NCI-H2227 (cell line): ENCODE results near the gene LTBP1.

ENCODE experiments used
- DNase-seq: peaks from one replicate; lab custom pipeline; 2025; ENCODE audit not compliant: unreplicated experiment; lab: John Stamatoyannopoulos, UW

Gene LTBP1

DNA sequence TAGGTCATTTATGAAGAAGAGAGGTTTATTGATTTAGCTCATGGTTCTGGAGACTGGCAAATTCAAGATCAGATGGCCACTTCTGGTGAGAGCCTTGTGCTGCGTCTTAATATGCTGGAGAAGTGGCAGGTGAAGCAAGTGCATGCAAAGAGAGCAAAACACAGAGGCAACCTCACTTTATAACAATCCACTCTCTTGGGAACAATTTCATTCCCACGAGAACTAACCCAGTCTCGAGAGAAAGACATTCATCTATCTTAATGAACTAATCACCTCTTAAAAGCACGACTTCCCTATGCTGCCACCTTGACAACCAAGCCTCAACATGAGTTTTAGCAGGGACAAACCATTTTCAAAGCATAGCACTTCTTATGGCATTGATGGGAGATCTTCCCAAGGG, 343.2 kb downstream of the LTBP1 start:
- no peak for DNase-seq

DNA sequence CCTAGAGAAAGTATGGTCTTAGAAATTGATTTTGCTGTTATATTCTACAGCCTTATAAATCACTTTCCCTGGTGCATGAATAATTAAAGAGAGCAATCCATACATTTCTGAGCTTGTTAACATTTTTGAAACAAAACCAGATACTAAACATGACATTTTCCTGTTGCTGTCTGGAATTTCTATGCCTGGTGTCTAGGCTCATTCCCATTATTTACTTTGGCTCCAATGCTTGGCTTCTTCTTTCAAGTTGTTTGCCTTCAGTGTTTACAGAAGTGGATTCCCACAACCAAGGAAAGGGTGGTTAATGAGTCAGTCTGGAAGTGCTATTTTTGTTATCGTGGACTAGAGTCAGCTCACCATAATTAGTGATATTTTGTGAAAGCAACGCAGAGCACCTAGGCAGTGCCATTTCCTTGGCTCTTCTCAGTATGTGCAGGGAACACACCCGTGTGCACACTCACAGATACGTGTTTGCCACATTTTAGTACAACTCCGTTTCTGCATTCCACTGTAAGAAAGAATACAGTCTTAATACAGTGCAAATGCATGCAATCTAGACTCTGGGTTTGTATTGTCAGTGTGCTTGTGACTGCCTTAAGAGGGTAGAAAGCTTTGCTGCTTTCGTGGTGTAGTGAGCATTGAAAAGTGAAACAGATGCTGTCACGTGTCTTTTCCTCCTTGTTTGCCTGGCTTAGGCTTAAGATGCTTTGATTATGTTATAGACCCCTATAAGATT, 344.7 kb downstream of the LTBP1 start:
- DNase-seq, result no peak

DNA sequence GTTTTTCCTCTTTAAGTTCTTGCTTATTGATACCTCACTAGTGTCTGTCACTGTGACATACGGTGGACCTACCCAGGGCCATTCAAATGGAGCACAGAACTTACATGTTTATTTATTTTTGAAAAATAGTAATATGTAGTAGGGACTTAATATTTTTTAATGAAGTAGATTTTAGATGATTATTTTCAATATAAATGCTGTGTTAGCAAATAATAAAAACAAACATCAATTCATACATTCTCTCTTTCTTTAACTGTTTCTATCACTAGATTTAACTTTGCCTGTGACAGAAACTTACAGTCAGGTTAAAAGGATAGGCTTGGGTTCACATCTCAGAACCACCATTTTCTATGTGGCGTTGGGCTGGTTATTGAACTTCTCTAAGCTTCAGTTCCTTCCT, 345.3 kb downstream of the LTBP1 start:
- no peak for DNase-seq

DNA sequence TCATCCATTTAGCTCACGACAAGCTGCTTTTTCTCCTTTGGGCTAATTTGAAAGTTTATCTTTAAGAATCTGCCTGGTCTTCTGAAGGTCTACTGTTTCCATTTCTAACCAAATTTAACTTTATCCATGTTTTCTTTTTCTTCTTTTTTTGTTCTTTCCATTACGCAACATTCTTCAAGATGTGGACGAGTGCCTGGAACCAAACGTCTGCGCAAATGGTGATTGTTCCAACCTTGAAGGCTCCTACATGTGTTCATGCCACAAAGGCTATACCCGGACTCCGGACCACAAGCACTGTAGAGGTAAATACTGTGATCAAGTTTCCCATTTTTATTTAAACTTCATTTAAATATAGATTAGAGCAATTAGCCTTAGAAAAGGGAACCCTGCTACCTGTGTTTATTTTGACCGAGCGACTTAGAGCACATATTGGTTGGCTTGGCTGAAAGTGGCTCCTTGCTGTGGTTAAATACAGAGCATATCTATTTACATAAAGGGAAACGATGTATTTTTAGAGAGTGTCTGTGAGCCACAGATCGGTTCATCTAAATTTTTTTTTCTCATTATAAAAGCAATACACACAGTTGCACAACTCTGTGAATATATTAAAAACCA, 346.3 kb downstream of the LTBP1 start:
- DNase-seq, result no peak

DNA sequence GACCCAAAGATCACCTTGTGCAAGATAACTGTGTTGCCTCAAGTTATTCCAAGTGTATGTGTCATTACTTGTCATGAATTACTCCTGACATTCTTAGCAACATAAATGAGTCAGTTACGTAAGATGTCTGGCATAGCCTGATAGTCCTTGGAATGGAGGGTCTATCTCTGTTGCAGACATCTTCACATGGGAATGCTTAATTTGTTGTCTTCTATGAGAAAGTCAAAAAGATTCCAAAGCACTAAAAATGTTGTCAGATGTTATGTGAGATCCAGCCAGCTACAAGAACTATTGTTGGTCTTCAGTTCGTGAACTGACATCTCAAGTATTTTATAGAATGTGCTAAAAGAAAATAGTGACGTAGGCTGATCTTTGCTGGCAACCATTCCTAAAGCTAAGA, 351.5 kb downstream of the LTBP1 start:
- no peak for DNase-seq

DNA sequence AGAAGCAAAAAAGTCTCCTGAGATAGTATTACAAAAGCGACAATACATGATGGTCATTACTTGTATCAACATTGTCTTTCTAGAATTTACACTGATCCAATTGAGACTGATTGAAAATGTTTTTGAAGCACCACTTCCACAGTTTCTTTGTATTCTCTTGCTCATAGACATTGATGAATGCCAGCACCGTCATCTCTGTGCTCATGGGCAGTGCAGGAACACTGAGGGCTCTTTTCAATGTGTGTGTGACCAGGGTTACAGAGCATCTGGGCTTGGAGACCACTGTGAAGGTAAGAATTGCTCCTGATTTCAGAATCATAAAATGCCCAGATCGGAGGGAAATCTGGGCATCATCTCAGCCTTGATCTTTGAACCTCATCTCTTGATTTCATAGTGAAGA, 354.6 kb downstream of the LTBP1 start:
- no peak for DNase-seq

DNA sequence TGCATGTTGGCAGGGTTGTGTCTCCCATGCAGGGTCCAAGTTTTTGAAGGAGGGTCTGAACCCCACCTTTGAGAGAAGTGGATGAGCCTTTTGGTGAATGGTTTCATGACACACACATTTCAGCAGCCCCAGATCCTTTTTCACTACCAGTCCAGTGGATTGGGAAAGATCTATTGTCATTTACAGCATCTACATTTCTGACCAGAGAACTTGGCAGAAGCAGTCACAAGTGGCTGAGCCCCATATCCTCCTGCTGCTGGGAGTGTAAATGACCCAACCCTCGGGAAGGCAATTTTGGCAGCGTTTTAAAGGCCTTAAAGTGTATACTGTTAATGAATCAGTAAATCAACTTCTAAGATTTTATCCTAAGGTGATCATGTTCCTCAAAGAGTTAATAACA, 355.6 kb downstream of the LTBP1 start:
- no peak for DNase-seq

DNA sequence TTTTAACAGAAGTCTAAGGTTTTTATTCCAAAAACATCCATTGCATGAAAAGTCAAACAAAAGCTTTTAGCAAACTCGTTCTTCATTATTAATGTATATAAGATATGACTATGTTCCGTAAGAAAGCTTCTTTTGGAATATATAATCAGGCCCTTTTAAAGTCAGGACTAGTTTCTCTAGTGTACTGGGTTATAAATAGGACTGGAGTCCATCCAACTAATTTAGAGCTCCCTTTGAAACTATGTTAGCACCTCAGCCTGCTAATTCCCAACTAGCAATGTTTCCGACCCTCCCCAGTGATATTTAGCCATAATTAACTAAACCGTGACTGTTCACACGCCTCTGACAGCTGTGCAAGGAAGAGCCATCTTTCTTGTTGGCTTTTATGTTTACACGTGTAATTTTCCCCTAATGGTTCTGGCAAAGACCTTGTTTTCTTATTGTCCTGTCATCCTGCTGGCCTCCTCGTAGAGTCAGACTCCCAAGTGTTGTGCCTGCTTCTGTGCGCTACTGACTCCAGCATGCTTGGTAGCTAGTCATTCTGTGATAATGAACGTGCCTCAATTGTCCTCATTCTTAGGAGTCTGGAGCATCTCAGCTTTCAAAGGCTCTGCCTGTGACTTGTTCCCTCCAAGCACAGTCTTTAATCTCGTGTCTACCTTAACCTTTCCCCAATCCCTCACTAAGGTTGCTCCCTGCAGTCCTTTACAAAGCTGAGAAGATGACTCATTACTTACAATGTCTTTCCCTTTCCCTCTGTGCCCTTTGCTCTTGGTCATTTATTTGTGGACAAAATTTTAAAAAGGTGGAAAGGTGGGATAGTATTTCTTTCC, 357.5 kb downstream of the LTBP1 start:
- peak; percentile 12 for DNase-seq

DNA sequence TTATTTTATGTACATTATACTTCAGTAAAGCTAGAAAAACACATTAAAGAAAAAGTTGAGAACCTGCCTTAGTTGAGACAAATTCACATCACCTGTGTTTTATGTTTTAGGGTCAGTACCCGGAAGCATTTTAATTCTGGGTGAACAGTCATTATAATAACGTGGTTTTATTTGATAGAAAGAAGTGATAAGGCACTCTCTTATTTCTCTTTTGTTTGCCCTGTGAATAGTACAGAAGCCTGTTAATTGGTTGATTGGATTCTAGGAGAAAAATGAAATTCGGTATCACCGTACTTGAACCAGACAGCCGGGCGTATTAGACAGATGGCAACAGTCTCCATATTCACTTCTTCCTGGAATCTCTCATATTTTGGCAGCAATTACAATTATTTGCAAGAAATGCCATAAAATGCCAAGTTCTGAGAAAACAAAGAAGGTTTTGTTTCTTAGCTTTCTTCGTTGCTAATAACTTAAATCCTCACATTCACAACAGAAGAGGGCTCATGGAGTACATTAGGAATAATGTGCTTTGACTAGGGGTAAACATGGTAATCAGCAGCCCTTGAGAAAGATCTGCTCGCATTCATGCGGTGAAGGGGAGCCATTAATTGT, 361.0 kb downstream of the LTBP1 start:
- no peak for DNase-seq

DNA sequence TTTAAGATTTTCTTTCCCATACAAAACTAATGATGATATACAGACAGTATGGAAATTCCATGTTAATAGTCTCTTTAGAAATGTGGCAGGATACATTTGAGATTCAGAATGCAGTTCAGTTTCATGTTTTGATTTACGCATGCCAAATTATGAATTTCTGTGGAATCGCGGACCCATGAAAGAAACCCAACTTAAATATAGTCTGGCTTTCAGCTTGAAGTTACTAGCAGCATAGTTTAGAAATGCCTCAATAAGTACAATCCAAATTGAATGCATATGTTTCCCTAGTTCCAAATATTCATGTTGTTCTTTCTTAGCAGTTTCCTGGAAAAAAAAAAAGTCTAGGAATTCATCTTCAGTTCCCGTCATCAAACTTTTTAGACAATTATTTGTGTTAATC, 365.6 kb downstream of the LTBP1 start:
- DNase-seq, result no peak

DNA sequence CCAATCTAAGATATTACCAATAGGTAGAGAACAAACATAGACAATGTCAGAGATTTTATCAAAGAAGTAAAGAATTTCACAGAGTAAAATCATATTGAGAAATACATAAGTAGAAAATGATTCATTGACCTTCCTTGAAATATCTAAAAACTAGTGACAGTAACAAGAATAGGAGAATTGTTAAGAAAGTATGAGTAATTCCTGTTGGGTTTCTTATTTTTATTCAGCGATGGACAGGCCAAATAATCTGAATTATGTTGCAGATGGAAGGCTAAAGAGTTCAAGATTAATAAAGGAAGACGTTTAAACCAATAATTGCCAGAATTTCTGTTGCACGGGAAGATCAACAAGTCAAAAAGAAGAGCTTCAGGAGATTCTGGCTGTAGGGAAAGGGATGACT, 366.3 kb downstream of the LTBP1 start:
- no peak for DNase-seq

DNA sequence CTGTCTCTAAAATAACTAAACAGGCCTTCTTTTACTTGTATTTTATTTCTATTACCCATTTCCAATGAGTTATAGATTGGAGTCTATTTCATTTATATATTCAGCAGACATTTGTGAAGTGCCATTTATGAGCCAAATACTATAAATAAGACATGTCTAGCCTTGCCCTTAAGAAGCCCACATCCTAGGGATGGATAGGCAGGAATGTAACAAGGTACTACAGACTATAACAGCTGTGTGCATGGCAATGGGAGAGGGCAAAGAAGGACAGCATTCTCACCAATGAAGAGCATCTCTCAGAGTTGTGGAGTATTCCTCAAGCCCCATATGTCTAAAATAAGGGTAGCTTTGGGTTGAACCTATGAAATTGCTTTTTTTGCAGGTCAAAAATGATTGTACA, 367.8 kb downstream of the LTBP1 start:
- no peak for DNase-seq

DNA sequence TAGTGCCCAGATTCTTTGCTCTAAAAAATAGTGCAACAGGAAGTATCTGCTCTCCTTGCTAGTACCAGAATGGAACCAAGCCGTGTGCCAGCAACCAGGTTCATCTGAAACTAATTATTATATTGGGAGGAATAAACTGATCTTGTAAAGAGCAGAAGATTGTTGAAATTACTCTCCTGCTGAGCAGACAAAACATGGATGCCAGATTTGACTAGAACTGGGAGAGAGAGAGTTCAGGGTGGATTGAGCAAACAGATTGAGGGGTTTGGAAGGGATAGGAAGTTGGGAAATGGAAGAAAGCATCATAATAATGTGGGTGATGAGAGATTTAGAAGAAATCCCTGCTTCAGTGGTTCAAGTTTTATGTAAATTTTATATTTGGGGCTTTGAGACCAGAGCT, 369.6 kb downstream of the LTBP1 start:
- peak; percentile 5 for DNase-seq

DNA sequence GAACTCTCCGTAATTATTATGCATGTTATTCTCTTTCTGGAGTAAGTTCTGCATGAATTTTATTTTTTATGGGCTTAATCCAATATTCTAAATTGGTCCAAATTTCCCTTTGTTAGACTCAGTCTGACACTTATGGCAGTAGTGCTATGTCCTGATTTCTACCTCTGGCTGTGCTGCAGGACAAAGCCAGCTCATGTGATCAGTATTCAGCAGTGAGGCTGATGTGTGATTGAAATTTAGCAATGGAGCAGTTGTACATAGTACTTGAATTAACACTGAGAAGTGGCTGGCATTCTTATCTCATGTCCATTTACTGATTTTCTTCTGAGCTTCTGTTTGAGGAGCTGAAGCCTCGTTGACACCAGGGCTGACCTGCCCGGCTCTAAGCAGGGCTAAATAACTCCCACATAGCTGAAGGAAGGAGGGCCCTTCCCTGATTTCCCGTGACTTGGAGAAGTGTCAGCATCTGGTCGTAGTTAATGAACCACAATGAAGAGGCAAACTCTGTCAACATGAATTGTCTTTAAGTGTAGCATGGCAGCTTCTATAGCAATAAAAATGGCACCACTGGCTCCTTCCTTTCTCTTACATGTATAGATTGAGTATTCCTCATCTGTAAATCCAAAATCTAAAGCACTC, 370.7 kb downstream of the LTBP1 start:
- no peak for DNase-seq

DNA sequence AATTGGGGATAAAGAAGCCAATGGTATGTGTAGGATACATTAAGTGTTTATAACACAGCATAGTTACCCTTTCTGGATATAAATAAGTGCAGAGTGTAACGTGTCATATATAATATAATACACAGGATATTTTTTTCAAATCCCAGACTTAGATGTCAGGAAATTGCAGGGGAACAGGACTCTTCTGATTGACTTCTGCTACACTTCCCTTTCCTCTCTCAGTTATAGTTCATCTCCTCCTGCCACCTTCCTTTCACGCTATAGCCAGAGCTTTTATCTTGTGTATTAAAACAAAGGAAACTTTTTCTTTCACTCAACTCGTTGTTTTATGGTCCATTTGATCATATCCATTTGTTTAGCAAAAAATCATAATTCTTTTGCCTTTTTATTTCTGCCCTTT, 371.7 kb downstream of the LTBP1 start:
- DNase-seq, result no peak

DNA sequence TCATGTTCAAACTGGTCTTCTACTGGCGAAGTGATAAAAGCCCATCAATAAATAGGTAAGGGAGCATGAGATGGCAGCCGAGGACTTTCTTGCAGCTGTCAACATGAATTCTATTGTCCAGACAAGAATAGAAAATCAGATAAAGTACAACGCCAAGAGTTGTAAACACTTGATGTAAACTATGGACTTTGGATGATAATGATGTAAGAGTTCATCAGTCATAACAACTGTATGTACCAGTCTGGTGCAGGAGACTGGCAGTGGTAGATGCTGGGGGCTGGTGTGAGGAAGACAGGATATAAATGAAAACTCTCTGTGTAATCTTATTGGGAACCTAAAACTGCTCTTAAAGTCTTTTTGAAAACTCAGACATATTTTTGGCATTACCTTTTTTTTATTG, 373.8 kb downstream of the LTBP1 start:
- no peak for DNase-seq

DNA sequence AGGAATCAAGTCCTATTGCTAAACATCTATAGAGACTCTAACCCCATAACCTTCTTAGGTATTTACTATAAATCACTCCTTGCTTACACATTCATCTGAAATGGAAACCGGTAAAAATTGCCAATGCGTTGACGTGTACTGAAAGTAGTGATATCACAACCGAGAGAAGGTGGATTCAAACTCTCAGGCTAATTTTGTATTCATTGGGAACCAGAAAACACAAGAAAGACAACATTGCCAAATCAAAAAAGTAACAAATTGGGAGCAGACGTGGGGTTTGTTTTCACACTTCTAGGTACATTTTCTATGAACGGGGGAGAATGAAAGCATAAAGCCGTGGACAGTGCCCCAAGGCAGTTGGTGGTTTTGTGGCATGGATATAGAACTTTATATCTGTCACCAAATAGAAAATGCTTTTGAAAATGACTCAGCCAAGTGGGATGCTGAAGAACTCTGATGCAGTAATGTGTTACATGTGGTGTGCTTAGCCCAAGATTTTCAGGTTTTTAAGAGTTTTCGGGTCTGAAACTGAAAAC, 374.6 kb downstream of the LTBP1 start:
- DNase-seq, result no peak

DNA sequence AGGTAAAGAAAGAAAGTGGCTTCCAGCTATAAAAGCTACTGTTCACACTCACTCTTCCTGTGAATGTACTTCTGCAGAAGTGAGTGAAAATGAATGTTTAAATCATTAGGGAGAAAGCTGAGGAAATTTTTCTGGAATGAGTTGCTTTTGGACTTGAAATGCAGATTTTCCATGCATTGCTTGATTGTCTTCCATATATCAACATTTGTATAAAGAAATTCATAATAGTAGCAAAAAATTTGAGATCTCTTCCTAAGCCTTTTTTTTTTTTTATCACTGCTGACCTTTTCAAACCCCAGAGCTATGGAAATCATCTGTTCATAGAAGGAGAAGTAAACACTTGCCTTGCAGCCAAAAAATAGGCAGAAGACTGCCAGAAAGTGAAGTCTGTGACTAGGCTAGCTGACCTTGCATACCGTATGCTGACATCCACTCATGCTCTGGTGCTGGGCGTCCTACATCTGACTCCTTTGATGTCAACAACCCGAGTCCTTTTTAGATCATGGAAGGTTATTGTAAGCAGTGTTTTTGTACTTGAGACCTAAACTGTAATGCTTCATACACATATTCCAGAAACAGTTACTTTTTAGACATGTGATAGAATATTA, 375.2 kb downstream of the LTBP1 start:
- no peak for DNase-seq

DNA sequence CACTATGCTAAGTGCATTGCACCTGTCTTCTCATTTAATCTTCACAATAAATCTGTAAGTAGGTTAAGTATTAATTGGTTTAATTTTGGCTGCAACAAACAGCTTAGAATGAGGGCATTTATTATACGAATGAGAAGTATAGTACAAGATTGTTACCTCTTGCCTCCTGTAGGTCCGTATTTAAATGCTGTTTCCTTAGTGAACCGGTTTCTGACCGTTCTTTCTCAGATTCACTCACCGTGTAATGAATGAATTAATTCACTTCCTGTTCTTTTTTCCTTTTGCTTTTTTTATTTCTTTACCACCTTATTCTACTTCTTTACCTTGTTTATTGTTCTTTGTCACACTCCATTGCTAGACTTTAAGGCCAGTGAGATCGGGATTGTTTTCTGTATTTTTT, 375.9 kb downstream of the LTBP1 start:
- no peak for DNase-seq

DNA sequence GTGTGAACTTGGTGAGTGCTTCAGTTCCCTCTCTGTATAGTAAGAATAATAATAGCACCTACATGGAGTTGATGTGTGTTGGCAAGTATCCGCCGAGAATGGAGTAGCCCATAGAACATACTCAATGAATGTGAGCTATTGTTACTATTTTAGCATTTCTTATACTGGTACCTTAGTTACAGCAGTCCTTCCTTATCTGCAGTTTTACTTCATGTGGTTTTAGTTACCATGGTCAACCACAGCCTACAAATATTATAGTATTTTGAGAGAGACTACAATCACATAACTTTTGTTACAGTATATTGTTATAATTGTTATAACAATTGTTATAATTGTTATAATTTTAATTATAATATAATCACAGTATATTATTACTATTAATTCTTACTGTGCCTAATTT, 377.2 kb downstream of the LTBP1 start:
- no peak for DNase-seq

DNA sequence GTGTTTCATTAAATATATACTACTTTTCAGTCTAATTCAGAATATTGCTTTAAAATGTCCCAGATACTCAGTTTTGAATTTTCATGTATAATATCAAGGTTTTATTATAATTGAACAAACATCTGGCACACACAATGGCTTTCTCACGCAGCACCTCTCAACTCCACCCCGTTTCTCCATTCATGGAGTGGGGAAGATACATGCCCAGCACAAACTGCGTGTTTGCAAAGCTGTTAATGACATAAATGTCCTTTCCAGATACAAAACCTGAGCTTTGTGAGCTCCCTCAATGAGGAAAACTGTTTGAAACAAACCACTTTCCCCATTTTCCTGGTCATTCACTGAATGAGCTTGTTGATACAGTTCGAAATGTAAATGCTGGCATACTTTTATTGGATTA, 379.3 kb downstream of the LTBP1 start:
- no peak for DNase-seq
